ENCODE data around the gene HRH3.

DNA sequence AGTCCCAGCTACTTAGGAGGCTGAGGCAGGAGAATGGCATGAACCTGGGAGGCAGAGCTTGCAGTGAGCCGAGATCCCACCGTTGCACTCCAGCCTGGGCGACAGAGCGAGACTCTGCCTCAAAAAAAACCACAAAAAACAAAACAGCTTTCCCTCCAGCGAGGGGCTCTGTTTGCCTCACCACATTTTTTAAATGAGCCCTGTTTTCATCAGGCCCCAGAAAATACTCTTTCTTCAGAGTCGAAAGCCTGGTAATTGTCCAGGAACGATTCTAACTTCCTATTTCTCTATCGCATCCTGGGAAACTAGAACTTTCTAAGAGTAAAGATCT lies 25.0 kb downstream of the HRH3 start:
- no peak for TF ChIP-seq EZH2 (IDR thresholded peaks at IDR 0.05; ENCODE audit: low read depth)
- TF ChIP-seq, protein P1, sequence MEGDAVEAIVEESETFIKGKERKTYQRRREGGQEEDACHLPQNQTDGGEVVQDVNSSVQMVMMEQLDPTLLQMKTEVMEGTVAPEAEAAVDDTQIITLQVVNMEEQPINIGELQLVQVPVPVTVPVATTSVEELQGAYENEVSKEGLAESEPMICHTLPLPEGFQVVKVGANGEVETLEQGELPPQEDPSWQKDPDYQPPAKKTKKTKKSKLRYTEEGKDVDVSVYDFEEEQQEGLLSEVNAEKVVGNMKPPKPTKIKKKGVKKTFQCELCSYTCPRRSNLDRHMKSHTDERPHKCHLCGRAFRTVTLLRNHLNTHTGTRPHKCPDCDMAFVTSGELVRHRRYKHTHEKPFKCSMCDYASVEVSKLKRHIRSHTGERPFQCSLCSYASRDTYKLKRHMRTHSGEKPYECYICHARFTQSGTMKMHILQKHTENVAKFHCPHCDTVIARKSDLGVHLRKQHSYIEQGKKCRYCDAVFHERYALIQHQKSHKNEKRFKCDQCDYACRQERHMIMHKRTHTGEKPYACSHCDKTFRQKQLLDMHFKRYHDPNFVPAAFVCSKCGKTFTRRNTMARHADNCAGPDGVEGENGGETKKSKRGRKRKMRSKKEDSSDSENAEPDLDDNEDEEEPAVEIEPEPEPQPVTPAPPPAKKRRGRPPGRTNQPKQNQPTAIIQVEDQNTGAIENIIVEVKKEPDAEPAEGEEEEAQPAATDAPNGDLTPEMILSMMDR (conservative IDR thresholded peaks at IDR 0.05): no peak
